ENCODE measurements around the gene PIWIL4. TPM values are rescaled to one million over a fixed set of nuclear protein-coding genes. Genes with fewer than 3 reads are reported as not detected.
"Not testable (repeated sequence)": the region's sequence is repeated elsewhere in the genome, so short reads cannot be mapped to it uniquely, and the experiment has no call there.

The PIWIL4 gene
- total RNA-seq, 2 donors from 2014 or later, result 1.3 to 1.6 TPM

DNA sequence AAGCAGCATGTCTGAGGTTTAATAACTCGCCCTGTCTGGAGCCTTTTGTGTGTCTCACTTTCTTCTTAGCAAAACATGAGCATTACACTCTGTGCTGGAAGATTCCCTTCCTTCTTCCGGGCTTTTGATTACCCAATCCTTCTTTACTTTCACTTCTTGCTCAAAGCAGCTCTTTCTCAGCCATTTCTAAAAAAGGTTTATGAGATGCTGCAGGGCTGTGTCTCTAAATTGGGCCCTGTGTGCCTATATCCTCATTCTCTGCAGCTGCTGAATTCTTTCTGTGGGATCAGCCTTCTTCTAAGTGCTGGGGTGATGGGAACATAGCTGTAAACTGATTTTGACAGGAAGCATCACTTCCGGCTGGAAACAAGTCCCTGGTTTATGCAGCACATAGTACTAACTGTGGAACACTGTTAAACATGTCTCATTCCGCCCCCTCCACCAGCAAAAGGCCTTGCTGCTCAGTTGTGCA lies 71.8 kb downstream of the PIWIL4 start:
- Mint-ChIP-seq H3K36me3 (ENCODE audit: low read depth) (no peaks in the 10 kb centered on the region), H3K27me3 (no peaks in the 10 kb centered on the region), H3K27ac (no peak overlapping the region), H3K4me3 (peak overlapping the region; percentile 53), H3K4me1 (peaks cover 6% of the 10 kb centered on the region)
- ATAC-seq, result no peak
- DNase-seq, result no peak
- H3K9me3 ChIP-seq (ENCODE audit: control insufficient read depth, low read length, poor library complexity, severe bottlenecking), result no peaks in the 10 kb centered on the region

DNA sequence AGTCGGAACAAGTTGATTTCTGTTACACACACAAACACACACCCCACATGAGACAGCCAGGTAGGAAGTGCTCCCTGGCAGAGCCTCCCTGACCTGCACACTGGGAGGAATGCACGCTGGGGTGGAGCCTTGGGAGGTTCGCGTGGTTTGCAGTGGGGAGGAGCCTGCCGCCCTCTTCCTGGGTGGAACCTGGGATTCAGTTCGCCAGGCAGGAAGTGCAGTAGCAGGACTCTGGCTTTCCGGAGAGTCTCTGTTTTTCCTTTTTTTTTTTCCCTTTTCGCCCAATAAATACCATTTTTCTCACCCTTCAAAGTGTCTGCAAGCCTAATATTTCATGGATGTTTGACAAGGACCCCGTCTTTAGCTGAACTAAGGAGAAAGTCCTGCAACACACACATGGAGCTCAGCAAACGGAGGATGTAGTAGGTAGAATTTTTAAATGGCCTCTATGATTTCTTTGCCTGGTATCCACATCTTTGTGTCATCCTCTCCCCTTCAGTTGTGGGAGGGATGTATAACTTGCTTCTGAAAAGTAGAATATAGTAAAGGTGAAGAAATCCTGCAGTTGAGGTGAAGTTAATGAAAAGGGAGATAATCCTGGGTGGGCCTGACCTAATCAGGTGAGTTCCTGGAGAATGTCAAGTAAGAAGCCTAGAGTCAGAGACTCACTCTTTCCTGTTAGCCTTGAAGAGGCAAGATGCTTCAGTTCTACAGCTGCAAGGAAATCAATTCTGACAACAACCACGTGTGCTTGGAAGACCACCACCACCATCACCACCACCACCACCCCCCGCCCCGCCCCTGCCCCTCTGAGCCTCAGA lies 72.9 kb downstream of the PIWIL4 start:
- H3K4me1 Mint-ChIP-seq, result peaks cover 6% of the 10 kb centered on the region
- no peak for ATAC-seq
- no peaks in the 10 kb centered on the region for H3K27me3 Mint-ChIP-seq
- H3K36me3 Mint-ChIP-seq (ENCODE audit: low read depth), result no peaks in the 10 kb centered on the region
- H3K9me3 ChIP-seq (ENCODE audit: control insufficient read depth, low read length, poor library complexity, severe bottlenecking), result no peaks in the 10 kb centered on the region
- no peak for DNase-seq
- no peak overlapping the region for H3K4me3 Mint-ChIP-seq
- H3K27ac Mint-ChIP-seq, result no peak overlapping the region

DNA sequence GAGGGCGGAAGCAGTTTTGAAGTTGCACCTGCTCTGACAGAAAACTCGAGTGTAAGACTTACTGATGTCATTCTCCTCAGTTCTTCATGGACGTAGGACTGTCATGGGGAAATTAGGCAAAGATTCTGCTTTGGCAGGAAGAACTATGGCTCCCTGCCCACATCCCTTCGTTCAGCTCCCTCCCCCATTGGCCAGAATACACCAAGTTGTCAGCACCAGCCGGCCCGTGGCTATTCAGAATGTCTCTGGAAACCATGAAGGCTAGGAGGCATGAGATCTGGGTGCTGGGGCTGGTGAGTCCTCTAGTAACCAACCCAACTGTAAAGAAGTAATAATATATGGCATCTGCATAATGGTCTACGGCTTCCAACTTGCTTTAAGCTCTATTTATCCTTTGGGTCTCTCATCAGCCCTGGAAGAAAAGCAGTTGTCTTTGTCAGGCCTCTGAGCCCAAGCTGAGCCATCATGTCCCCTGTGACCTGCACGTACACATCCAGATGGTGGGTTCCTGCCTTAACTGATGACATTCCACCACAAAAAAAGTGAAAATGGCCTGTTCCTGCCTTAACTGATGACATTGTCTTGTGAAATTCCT lies 74.1 kb downstream of the PIWIL4 start:
- H3K27ac Mint-ChIP-seq, result no peak overlapping the region
- H3K9me3 ChIP-seq (ENCODE audit: control insufficient read depth, low read length, poor library complexity, severe bottlenecking), result no peaks in the 10 kb centered on the region
- DNase-seq (no peak), ATAC-seq (no peak)
- H3K36me3 Mint-ChIP-seq (ENCODE audit: low read depth), result no peaks in the 10 kb centered on the region
- H3K4me3 Mint-ChIP-seq, result no peak overlapping the region
- H3K4me1 Mint-ChIP-seq, result peaks cover 6% of the 10 kb centered on the region
- H3K27me3 Mint-ChIP-seq, result no peaks in the 10 kb centered on the region

DNA sequence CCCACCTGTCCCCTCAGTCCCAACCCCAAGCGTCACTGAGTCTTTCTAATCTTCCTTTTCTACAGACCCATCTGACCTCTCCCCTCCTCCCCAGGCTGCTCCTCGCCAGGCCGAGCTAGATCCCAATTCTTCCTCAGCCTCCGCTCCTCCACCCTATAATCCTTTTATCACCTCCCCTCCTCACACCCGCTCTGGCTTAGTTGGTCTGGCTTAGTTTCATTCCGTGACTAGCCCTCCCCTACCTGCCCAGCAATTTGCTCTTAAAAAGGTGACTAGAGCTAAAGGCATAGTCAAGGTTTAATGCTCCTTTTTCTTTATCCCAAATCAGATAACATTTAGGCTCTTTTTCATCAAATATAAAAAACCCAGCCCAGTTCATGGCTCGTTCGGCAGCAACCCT lies 76.0 kb downstream of the PIWIL4 start:
- H3K36me3 Mint-ChIP-seq (ENCODE audit: low read depth); H3K4me1 Mint-ChIP-seq; DNase-seq; H3K27me3 Mint-ChIP-seq; H3K27ac Mint-ChIP-seq; H3K9me3 ChIP-seq (ENCODE audit: control insufficient read depth, low read length, poor library complexity, severe bottlenecking); ATAC-seq; H3K4me3 Mint-ChIP-seq: not testable (repeated sequence)

DNA sequence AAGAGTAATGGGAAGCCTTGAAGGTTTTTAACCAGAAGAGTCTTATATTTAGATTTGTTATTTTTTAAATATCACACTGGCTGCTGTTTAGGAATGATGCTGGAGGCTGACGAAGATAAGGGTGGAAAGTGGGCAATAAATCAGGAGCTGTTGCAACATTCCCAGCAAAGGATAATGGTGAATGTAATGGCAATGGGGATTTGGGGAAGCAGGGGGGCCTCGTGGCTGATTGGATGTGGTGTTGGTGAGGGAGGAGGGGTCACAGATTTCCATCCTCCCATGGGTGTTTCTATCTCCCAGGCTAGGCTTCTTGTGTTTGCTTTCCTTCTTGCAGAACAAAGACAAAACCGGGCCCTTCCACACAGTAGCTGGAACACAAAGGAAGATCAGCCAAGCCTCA lies 80.8 kb downstream of the PIWIL4 start:
- DNase-seq, result no peak
- H3K4me3 Mint-ChIP-seq, result no peak overlapping the region
- no peaks in the 10 kb centered on the region for H3K36me3 Mint-ChIP-seq (ENCODE audit: low read depth)
- peaks cover 4% of the 10 kb centered on the region for H3K4me1 Mint-ChIP-seq
- H3K9me3 ChIP-seq (ENCODE audit: control insufficient read depth, low read length, poor library complexity, severe bottlenecking), result no peaks in the 10 kb centered on the region
- peaks cover 37% of the 10 kb centered on the region for H3K27me3 Mint-ChIP-seq
- H3K27ac Mint-ChIP-seq, result no peak overlapping the region
- no peak for ATAC-seq

DNA sequence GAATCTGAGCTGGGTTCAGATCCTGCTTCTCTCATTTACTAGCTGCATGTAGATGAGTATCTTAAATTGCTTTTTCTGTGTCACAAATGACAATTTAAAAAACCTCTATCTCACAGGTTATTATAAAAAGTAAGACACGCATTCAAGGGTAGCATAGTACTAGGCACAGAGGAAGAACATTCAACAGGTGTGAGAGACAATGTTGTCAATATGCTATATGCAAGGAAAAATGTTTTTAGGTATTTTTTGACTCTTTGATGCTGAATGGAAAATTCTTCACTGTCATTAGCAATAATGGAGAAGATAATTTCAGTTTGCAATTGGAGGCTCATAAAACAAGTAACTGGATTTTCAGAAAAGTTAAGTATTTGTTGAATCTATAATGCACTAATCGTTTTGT lies 81.6 kb downstream of the PIWIL4 start:
- ATAC-seq, result no peak

DNA sequence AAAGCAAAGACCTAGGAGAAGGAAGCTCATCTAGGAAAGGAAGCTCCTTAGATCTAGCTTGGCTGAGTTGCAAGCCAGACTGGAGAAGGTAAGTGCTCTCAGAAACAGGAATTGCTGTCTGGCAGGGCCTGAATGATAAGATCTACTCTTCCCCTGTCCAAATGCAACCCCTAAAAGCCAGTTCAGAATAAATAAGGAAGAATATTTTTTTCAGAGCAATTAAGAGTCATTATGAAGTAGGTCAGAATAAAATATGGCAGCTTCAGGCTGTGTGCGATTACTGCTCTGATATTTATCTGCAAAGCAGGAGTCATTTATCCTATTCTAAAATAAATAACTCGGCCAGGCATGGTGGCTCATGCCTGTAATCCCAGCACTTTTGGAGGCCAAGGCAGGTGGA lies 82.1 kb downstream of the PIWIL4 start:
- H3K27me3 Mint-ChIP-seq, result peaks cover 37% of the 10 kb centered on the region

More for the DNA sequence above, 81.6 kb downstream of the PIWIL4 start:
- Mint-ChIP-seq H3K36me3 (ENCODE audit: low read depth) (no peaks in the 10 kb centered on the region), H3K4me3 (no peak overlapping the region), H3K4me1 (peaks cover 4% of the 10 kb centered on the region), H3K27me3 (peaks cover 37% of the 10 kb centered on the region), H3K27ac (no peak overlapping the region)
- no peak for DNase-seq
- H3K9me3 ChIP-seq (ENCODE audit: control insufficient read depth, low read length, poor library complexity, severe bottlenecking), result no peaks in the 10 kb centered on the region

DNA sequence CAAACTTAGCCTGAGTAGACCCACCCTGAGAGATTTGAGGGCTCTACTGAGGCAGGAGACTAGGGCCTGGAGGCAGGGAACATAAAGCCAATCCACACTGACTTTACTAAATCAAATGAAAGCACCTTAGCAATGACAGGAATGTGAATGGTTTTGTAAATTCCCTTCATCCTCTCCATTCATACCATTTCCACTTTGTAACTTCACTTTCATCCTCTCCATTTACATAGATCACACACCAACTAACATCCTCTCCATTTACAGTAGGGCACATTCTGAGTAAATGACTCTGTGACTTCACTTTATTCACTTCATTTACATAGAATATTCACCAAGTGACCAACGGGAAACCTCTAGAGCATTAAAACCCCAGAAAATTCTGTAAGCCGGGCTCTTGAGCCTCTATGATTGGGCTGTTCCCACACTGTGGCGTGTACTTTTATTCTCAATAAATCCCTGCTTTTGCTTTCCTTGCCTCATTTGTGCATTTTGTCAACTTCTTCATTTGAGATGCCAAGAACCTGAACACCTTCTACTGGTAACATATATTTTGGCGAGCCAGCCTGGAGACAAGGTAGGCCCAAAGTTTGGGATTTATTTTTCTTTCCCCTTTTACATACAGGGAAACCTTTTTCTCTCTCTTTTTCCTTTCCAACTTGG lies 82.9 kb downstream of the PIWIL4 start:
- Mint-ChIP-seq H3K27me3 (peaks cover 40% of the 10 kb centered on the region), H3K27ac (no peak overlapping the region), H3K4me3 (no peak overlapping the region), H3K4me1 (peaks cover 4% of the 10 kb centered on the region), H3K36me3 (ENCODE audit: low read depth) (no peaks in the 10 kb centered on the region)
- no peak for ATAC-seq
- H3K9me3 ChIP-seq (ENCODE audit: control insufficient read depth, low read length, poor library complexity, severe bottlenecking), result no peaks in the 10 kb centered on the region
- DNase-seq, result no peak

More for the DNA sequence above, 82.1 kb downstream of the PIWIL4 start:
- H3K4me3 Mint-ChIP-seq, result no peak overlapping the region
- no peak overlapping the region for H3K27ac Mint-ChIP-seq
- no peaks in the 10 kb centered on the region for H3K36me3 Mint-ChIP-seq (ENCODE audit: low read depth)
- no peaks in the 10 kb centered on the region for H3K9me3 ChIP-seq (ENCODE audit: control insufficient read depth, low read length, poor library complexity, severe bottlenecking)
- DNase-seq (no peak), ATAC-seq (no peak)
- H3K4me1 Mint-ChIP-seq, result peaks cover 4% of the 10 kb centered on the region

DNA sequence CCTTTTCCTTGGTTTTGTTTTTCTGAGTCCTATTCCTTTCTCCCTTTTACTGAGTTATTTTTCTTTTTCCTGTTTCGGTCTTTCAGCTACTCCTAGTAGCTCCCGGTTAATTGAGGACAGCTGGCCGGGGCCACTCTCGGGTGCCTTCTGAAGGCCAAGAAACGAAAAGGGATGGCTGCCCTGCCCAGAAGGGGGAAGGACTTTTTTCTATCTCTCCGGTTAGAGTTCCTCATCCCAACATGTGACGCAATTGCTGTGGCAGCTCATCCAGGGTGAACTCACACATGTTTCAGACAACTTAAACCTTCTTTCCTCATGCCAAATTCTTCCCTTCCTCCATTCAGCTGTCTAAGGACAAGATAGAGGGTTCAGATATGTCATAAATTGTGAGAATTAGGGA lies 83.6 kb downstream of the PIWIL4 start:
- ATAC-seq, result no peak
- Mint-ChIP-seq H3K27ac (no peak overlapping the region), H3K4me1 (peaks cover 4% of the 10 kb centered on the region), H3K27me3 (peaks cover 42% of the 10 kb centered on the region), H3K36me3 (ENCODE audit: low read depth) (no peaks in the 10 kb centered on the region), H3K4me3 (no peak overlapping the region)
- H3K9me3 ChIP-seq (ENCODE audit: control insufficient read depth, low read length, poor library complexity, severe bottlenecking), result no peaks in the 10 kb centered on the region
- DNase-seq, result no peak

DNA sequence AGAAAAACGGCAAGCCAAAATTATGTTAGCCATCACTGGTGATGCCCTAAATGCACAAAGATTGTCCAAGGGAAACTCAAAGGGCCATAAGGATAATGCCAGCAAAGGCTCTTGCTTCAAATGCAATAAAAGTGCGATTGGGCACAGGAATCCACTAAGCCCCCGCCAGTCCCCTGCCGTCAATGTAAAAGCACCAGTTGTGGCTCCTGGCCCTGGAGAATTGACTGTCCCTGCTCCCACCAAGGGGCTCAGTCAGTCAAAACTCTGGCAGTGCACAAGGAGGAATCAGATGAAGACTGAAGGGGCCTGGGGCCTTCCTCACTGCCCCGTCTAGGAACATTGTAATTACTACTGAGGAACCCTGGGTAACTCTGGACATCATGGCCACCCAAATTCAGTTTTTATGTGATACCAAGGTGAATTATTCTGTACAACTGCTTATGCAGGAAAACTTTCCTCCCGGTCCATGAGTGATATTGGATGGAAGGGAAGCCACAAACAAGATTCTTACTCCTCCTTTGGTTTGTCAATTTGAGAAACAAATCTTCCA lies 85.6 kb downstream of the PIWIL4 start:
- DNase-seq (no peak), ATAC-seq (no peak)
- Mint-ChIP-seq H3K36me3 (ENCODE audit: low read depth) (no peaks in the 10 kb centered on the region), H3K27me3 (peaks cover 40% of the 10 kb centered on the region), H3K27ac (no peak overlapping the region), H3K4me3 (no peak overlapping the region), H3K4me1 (no peaks in the 10 kb centered on the region)
- no peaks in the 10 kb centered on the region for H3K9me3 ChIP-seq (ENCODE audit: control insufficient read depth, low read length, poor library complexity, severe bottlenecking)

DNA sequence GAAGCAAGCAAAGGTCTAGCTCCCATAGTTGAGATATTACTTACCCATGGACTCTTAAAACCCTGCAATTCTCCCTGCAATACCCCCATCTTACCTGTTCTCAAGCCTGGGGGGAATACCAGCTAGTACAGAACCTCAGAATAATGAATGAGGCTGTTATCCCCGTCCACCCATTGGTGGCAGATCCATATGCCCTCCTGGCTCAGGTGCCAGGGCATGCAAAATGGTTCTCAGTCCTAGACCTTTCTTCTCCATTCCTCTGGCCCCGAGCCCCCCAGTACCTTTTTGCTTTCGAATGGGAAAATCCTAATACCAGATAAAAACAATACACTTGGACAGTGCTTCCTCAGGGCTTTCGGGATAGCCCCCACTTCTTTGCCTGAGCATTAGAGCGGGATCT lies 86.4 kb downstream of the PIWIL4 start:
- Mint-ChIP-seq H3K27me3 (peaks cover 44% of the 10 kb centered on the region), H3K4me1 (no peaks in the 10 kb centered on the region), H3K36me3 (ENCODE audit: low read depth) (no peaks in the 10 kb centered on the region), H3K4me3 (no peak overlapping the region), H3K27ac (no peak overlapping the region)
- no peaks in the 10 kb centered on the region for H3K9me3 ChIP-seq (ENCODE audit: control insufficient read depth, low read length, poor library complexity, severe bottlenecking)
- ATAC-seq (no peak), DNase-seq (no peak)

DNA sequence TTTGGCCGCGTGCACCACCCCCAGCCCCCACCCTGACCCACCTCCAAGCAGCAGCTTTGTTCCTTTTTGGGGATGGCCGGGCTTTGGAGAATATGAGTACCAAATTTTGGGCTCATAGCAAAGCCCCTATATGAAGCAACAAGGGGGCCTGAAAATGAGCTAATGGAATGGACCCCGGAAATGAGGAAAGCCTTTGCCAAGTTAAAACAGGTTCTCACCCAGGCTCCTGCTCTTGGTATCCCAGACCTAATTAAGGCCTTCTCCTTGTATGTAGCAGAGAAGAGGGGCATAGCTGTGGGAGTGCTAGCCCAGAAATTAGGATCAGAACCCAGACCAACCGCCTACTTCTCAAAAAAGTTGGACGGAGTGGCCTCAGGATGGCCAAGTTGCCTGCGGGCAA lies 87.0 kb downstream of the PIWIL4 start:
- no peak for ATAC-seq
- Mint-ChIP-seq H3K4me1 (no peaks in the 10 kb centered on the region), H3K4me3 (no peak overlapping the region), H3K27me3 (peaks cover 51% of the 10 kb centered on the region), H3K36me3 (ENCODE audit: low read depth) (no peaks in the 10 kb centered on the region), H3K27ac (no peak overlapping the region)
- no peak for DNase-seq
- H3K9me3 ChIP-seq (ENCODE audit: control insufficient read depth, low read length, poor library complexity, severe bottlenecking), result no peaks in the 10 kb centered on the region

DNA sequence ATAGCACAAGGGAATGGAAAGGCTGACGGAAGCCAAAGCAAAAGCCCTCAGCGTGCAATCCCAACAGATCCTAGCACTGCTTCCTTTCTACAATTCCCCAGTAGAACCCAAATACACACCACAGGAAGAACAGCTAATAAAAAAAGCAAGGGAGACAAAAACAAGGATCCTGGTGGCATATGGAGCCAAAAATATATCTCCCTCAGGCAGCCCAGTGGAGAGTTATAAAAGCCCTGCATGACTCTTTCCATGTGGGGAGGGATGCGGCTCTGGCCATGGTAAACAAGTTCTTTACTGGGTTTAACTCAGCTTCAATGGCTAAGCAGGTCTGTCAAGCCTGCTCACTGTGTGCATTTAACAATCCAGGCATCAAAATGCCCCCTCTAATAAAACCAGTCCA lies 88.1 kb downstream of the PIWIL4 start:
- H3K36me3 Mint-ChIP-seq (ENCODE audit: low read depth), result no peaks in the 10 kb centered on the region
- ATAC-seq (no peak), DNase-seq (no peak)
- H3K9me3 ChIP-seq (ENCODE audit: control insufficient read depth, low read length, poor library complexity, severe bottlenecking), result no peaks in the 10 kb centered on the region
- peaks cover 57% of the 10 kb centered on the region for H3K27me3 Mint-ChIP-seq
- no peaks in the 10 kb centered on the region for H3K4me1 Mint-ChIP-seq
- H3K27ac Mint-ChIP-seq, result no peak overlapping the region
- H3K4me3 Mint-ChIP-seq, result no peak overlapping the region

Data from T-helper 17 cell (primary cell).